Left lung (tissue), 14 donors: ENCODE data around the gene C1orf159. TPM values are rescaled to one million over a fixed set of nuclear protein-coding genes. Genes with fewer than 3 reads are reported as not detected.

Source experiments
- ATAC-seq: fragments of 200-7000 bp; cut with Tn5 transposase; one replicate; pipeline ENCODE4 v1.9.1; 2020; ENCODE audit warnings: moderate library complexity
- DNase-seq, 4 donors: peaks; one replicate each; pipeline ENCODE4 v3.0.0-alpha.2; 2013 to 2020
- H3K27ac ChIP-seq, 2 donors: fragments of 200-600 bp; sonication (generic) in 1 of 2; one replicate each; pipeline versions ENCODE4 v1.5.0 to v1.8.0; 2020 to 2021
- H3K27me3 ChIP-seq, 2 donors: fragments of 200-600 bp; sonication (generic) in 1 of 2; one replicate each; pipeline versions ENCODE4 v1.5.0 to v1.8.0; 2020 to 2021
- H3K36me3 ChIP-seq, 2 donors: fragments of 200-600 bp; sonication (generic) in 1 of 2; one replicate each; pipeline versions ENCODE4 v1.5.0 to v1.8.0; 2020 to 2021
- H3K4me1 ChIP-seq, 2 donors: fragments of 200-600 bp; one replicate each; pipeline ENCODE4 v1.8.0; 2021
- H3K4me3 ChIP-seq, 2 donors: fragments of 200-600 bp; sonication (generic) in 1 of 2; one replicate each; pipeline versions ENCODE4 v1.5.0 to v1.8.0; 2020 to 2021; ENCODE audit warnings: mild to moderate bottlenecking in 1 of 2
- H3K9me3 ChIP-seq, 2 donors: fragments of 200-600 bp; sonication (generic) in 1 of 2; one replicate each; pipeline versions ENCODE4 v1.5.0 to v1.8.0; 2020 to 2021
- CTCF ChIP-seq, 2 donors: fragments of 200-600 bp; sonication (generic) in 1 of 2; IDR thresholded peaks; one replicate each; pipeline versions ENCODE4 v1.5.0 to v1.8.0; 2021; ENCODE audit warnings: antibody characterized with exemption in 2 of 2
- intact Hi-C, 2 donors: fragments of 100-400 bp; cut with DNase I; formaldehyde crosslinking; loops; one replicate each; pipeline versions ENCODE4 v1.11.2 to v1.14.2; 2022
- long read RNA-seq, 12 donors: library from polyadenylated mRNA in 2 of 12; unstranded in 2 of 12; transcript quantifications; one replicate each; pipeline ENCODE4 v2.0.0 and lab custom pipeline, GENCODE V29; 2019 to 2026
- polyA plus RNA-seq, 6 donors: library from polyadenylated mRNA; unstranded; fragments of 120-200 nt; gene quantifications; one replicate each; pipeline ENCODE4 v1.2.1, GENCODE V29; 2013; ENCODE audit not compliant: insufficient read length in 6 of 6
- total RNA-seq, 2 donors: library from RNA; stranded (reverse); fragmentation: NEBNext Ultra II Directional; extraction: Animal tissue kit (Norgen Biotek cat#: 25700); gene quantifications; one replicate each; pipeline ENCODE4 v1.2.1, GENCODE V29; 2021
- donor health status: DM: no; HTN: yes; CAD: no.
- donor health status: DM: no; HTN: no; CAD: no.

C1orf159 gene
- total RNA-seq (10 to 100 TPM in 1 of 2 donors, 1 to 10 TPM in 1; 8.0 to 14.0 TPM), polyA plus RNA-seq (10 to 100 TPM in 3 of 6 donors, 1 to 10 TPM in 3; 7.7 to 16.0 (median 10.1) TPM)
- long read RNA-seq, donor 1, result 0 reads
- long read RNA-seq, donor 2, result 0 reads
- long read RNA-seq, donor 3, result 0 reads
- long read RNA-seq, donor 4, partial matches to known transcripts, result 1 of 5 reads
- long read RNA-seq, donor 4, other reads (novel, unspliced or antisense), result 0 of 5 reads
- long read RNA-seq, donor 5, partial matches to known transcripts, result 0 of 1 reads
- long read RNA-seq, donor 5, other reads (novel, unspliced or antisense), result 0 of 1 reads
- long read RNA-seq, donor 6, partial matches to known transcripts, result 0 of 2 reads
- long read RNA-seq, donor 6, other reads (novel, unspliced or antisense), result 0 of 2 reads
- long read RNA-seq, donor 7, result 0 reads
- long read RNA-seq, donor 8, partial matches to known transcripts, result 0 of 2 reads
- long read RNA-seq, donor 8, other reads (novel, unspliced or antisense), result 0 of 2 reads
- long read RNA-seq, donor 9, result 0 reads
- long read RNA-seq, donor 10, transcript C1orf159-205 (10 exons, 1,841 nt), result major isoform, 10 of 15 reads
- long read RNA-seq, donor 10, partial matches to known transcripts, result 1 of 15 reads
- long read RNA-seq, donor 10, other reads (novel, unspliced or antisense), result 4 of 15 reads
- long read RNA-seq, donor 11, partial matches to known transcripts, result 0 of 5 reads
- long read RNA-seq, donor 11, other reads (novel, unspliced or antisense), result 0 of 5 reads
- long read RNA-seq, donor 12, result 0 reads

DNA sequence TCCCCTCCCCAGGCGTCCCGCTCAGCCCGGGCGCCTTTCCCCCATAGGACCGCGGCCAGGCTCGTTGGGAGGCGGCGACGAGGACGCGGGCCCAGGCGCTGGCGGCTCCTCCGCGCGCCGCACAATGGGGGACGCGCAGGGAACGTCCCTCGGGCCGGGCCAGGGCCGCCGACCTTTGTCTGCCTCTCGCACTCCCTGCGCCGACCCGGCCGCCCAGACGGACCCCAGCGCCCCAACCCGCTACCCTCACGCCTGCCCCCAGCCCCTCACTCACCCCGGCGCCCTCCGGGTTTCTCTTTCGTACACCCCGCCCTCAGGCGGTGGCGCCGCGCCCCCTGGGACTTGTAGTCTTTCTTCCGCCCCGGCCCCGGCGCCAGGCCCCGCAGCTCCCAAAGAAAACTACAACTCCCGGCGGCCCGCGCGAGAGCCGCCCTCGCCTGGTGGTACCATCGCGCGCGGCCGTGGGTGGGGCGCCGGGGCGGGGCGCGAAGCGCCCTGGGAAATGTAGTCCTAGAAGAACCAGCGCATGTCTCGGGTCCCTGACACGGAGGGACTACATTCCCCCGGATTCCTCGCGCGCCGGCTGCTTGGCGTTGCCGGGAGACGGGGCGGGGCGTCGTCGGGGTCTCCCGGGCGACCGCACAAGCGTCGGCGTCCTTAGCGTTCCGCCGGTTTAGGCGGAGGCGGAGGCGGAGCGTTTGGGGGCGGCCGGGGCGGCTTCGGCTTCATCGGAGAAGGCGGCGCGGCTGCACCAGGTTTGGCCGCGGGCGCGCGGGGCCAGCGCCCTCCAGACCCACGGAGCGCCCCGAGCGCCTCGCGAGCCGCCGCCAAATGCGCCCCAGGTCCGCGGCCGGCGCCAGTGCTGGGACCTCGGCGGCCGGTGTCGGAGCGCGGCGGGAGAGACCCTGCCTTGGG lies at the start of gene C1orf159:
Gene C1orf159, minus strand, starts transcription at position 304 of the 915 bp plus-strand sequence. CDS start 24,546 bp downstream, outside the sequence.
- Histone ChIP-seq H3K4me1 (peaks cover 4 to 13% of the 10 kb centered on the region in 2 donors), H3K9me3 (peaks cover 0 to 10% of the 10 kb centered on the region in 2 donors), H3K27me3 (peaks cover 0 to 44% of the 10 kb centered on the region in 2 donors), H3K36me3 (peaks cover 0 to 7% of the 10 kb centered on the region in 2 donors), H3K27ac (peak within 1 kb of the TSS; percentile 39 to 77), H3K4me3 (peak within 1 kb of the TSS; percentile 80 to 81)
- DNase-seq, result peak; percentile 96 to 99 (median 98)
- TF ChIP-seq CTCF (IDR thresholded peaks at IDR 0.05), result peak in 1 of 2 donors; percentile 37
- intact Hi-C loops, result no loop called here
- peak; percentile 99 for ATAC-seq

DNA sequence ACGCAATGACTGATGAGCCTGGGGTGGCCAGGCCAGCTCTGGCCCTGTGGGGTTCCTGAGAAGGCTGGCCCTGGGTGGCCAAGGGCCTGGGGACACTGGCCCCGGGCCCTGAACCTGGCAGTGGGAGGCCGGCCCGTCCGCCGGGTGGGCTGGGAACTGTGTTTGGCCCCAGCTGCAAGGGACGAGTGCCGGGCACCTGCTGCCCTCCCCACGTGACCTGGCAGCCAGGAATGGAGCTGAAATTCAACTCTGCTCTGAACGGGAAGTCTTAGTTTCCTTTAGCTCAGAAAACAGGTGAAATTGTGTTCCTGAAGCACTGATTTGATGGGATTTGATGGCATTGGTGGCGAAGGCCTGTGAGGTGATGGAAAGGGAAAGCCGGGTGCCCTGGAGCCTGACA lies 49.6 kb upstream of the C1orf159 start:
- peaks cover 6 to 83% of the 10 kb centered on the region in 2 donors for H3K27me3 ChIP-seq
- no peak for TF ChIP-seq CTCF (IDR thresholded peaks at IDR 0.05)
- intact Hi-C loops, result no loop called here
- no peaks in the 10 kb centered on the region for H3K36me3 ChIP-seq
- no peaks in the 10 kb centered on the region for H3K9me3 ChIP-seq
- ATAC-seq, result no peak
- H3K4me3 ChIP-seq, result peak overlapping the region in 1 of 2 donors; percentile 49
- no peak overlapping the region for H3K27ac ChIP-seq
- no peaks in the 10 kb centered on the region for H3K4me1 ChIP-seq
- DNase-seq, result no peak

GRCh38 chr1:1164701-1165451 lies 49.0 kb upstream of the C1orf159 start:
- DNase-seq, result peak in 1 of 4 donors; percentile 48
- no peak overlapping the region for H3K27ac ChIP-seq
- intact Hi-C loops, result no loop called here
- H3K9me3 ChIP-seq, result no peaks in the 10 kb centered on the region
- H3K36me3 ChIP-seq, result no peaks in the 10 kb centered on the region
- peaks cover 6 to 77% of the 10 kb centered on the region in 2 donors for H3K27me3 ChIP-seq
- no peak for TF ChIP-seq CTCF (IDR thresholded peaks at IDR 0.05)
- no peak for ATAC-seq
- no peaks in the 10 kb centered on the region for H3K4me1 ChIP-seq
- peak overlapping the region in 1 of 2 donors; percentile 49 for H3K4me3 ChIP-seq

DNA sequence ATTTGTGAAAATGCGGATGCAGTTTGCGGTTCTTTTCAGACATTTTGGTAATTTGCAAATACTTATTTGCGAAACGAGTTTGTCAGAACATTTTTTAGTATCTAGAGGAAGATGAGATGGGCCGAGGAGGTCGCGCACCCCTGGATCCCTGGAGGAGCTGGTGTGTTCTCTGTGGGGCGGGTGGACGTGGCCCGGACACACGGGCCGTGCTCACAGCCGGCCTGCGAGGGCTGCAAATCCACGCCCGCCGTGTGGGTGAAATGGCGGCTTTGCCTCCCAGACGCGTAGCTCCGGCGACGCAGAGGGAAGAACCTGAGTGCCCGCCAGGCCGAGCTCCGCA lies 48.4 kb upstream of the C1orf159 start:
- no peaks in the 10 kb centered on the region for H3K9me3 ChIP-seq
- peaks cover 6 to 72% of the 10 kb centered on the region in 2 donors for H3K27me3 ChIP-seq
- ATAC-seq (no peak), DNase-seq (no peak)
- no peak for TF ChIP-seq CTCF (IDR thresholded peaks at IDR 0.05)
- peak overlapping the region in 1 of 2 donors; percentile 49 for H3K4me3 ChIP-seq
- H3K27ac ChIP-seq, result no peak overlapping the region
- H3K36me3 ChIP-seq, result no peaks in the 10 kb centered on the region
- H3K4me1 ChIP-seq, result no peaks in the 10 kb centered on the region
- intact Hi-C loops, result no loop called here
